GM23338 (cell line): Measurements from ENCODE around the gene CEBPG. TPM values are rescaled to one million over a fixed set of nuclear protein-coding genes. Genes with fewer than 3 reads are reported as not detected.

Experiments used
- ATAC-seq: fragments of 200-7000 bp; cut with Tn5 transposase; 3 replicates; pipeline ENCODE4 v1.9.1; 2020
- DNase-seq: peaks from one replicate; pipeline ENCODE4 v3.0.0-alpha.2; 2015; ENCODE audit warnings: low spot score
- H2AFZ ChIP-seq: fragments of 200-600 bp; sonication (generic); 2 replicates; pipeline ENCODE4 v1.8.0; 2016; ENCODE audit warnings: antibody characterized with exemption, mild to moderate bottlenecking, moderate library complexity
- H3F3A ChIP-seq: fragments of 200-600 bp; sonication (generic); replicated peaks from 2 replicates; pipeline ENCODE4 v1.8.0; 2017; ENCODE audit warnings: antibody characterized with exemption, mixed run types, low read depth
- H3K27ac ChIP-seq: fragments of 200-600 bp; sonication (generic); 2 replicates; pipeline ENCODE4 v1.6.1; 2016; ENCODE audit warnings: low read depth
- H3K27me3 ChIP-seq: fragments of 200-600 bp; sonication (generic); 2 replicates; pipeline ENCODE4 v1.8.0; 2016; ENCODE audit warnings: mild to moderate bottlenecking, mixed run types, moderate library complexity; ENCODE audit not compliant: insufficient read depth
- H3K36me3 ChIP-seq: fragments of 200-600 bp; sonication (generic); 2 replicates; pipeline ENCODE4 v1.8.0; 2016; ENCODE audit warnings: mild to moderate bottlenecking; ENCODE audit not compliant: insufficient read depth
- H3K4me1 ChIP-seq: fragments of 200-600 bp; sonication (generic); 2 replicates; pipeline ENCODE4 v1.8.0; 2016; ENCODE audit warnings: mild to moderate bottlenecking, moderate library complexity; ENCODE audit not compliant: insufficient read depth
- H3K4me2 ChIP-seq: fragments of 200-600 bp; sonication (generic); 2 replicates; pipeline ENCODE4 v1.7.1; 2017; ENCODE audit warnings: mixed run types
- H3K4me3 ChIP-seq: fragments of 200-600 bp; sonication (generic); 2 replicates; pipeline ENCODE4 v1.6.1; 2016; ENCODE audit warnings: mixed run types
- H3K79me2 ChIP-seq: fragments of 200-600 bp; sonication (generic); replicated peaks from 2 replicates; pipeline ENCODE4 v1.8.0; 2017; ENCODE audit warnings: mild to moderate bottlenecking; ENCODE audit not compliant: insufficient read depth
- H3K9me2 ChIP-seq: fragments of 200-600 bp; sonication (generic); 2 replicates; pipeline ENCODE4 v1.8.0; 2017; ENCODE audit not compliant: insufficient read depth
- H4K20me1 ChIP-seq: fragments of 200-600 bp; sonication (generic); replicated peaks from 2 replicates; pipeline ENCODE4 v1.8.0; 2017; ENCODE audit warnings: mild to moderate bottlenecking; ENCODE audit not compliant: insufficient read depth
- H3K27ac Mint-ChIP-seq: 2 replicates; pipeline ENCODE4 v1.8.0; 2020; ENCODE audit warnings: inconsistent platforms, mild to moderate bottlenecking, moderate library complexity, mixed read lengths
- H3K27me3 Mint-ChIP-seq: 3 replicates; pipeline ENCODE4 v1.8.0; 2022; ENCODE audit warnings: low read depth, mild to moderate bottlenecking, moderate library complexity, mixed read lengths, inconsistent platforms; ENCODE audit not compliant: insufficient read depth, poor library complexity
- H3K36me3 Mint-ChIP-seq: 3 replicates; pipeline ENCODE4 v1.8.0; 2021; ENCODE audit warnings: low read depth, mild to moderate bottlenecking, inconsistent platforms, moderate library complexity, mixed read lengths
- H3K4me1 Mint-ChIP-seq: 3 replicates; pipeline ENCODE4 v1.8.0; 2020; ENCODE audit warnings: mild to moderate bottlenecking, inconsistent platforms, mixed read lengths
- H3K4me3 Mint-ChIP-seq: 3 replicates; pipeline ENCODE4 v1.8.0; 2021; ENCODE audit warnings: moderate library complexity, mild to moderate bottlenecking, inconsistent platforms, mixed read lengths
- H3K9me3 Mint-ChIP-seq: 3 replicates; pipeline ENCODE4 v1.8.0; 2020; ENCODE audit warnings: moderate library complexity, mild to moderate bottlenecking, inconsistent platforms, mixed read lengths
- EZH2 ChIP-seq: fragments of 200-600 bp; sonication (generic); IDR thresholded peaks from one replicate; pipeline ENCODE4 v1.8.0; 2017; ENCODE audit warnings: antibody characterized with exemption, mild to moderate bottlenecking, low read depth; ENCODE audit not compliant: unreplicated experiment
- EZH2phosphoT487 ChIP-seq: fragments of 200-600 bp; sonication (generic); IDR thresholded peaks from one replicate; pipeline ENCODE4 v1.8.1; 2018; ENCODE audit warnings: antibody characterized with exemption; ENCODE audit not compliant: unreplicated experiment
- JUNB ChIP-seq: IDR thresholded peaks from one replicate; pipeline ENCODE4 v1.6.1; 2016; ENCODE audit warnings: antibody characterized with exemption; ENCODE audit not compliant: unreplicated experiment
- NANOG ChIP-seq: IDR thresholded peaks from 2 replicates; pipeline ENCODE4 v1.6.1; 2016; ENCODE audit warnings: antibody characterized with exemption, borderline replicate concordance
- POLR2AphosphoS5 ChIP-seq: IDR thresholded peaks from 2 replicates; pipeline ENCODE4 v1.6.1; 2016; ENCODE audit warnings: antibody characterized with exemption, low read depth
- STAT1 ChIP-seq: IDR thresholded peaks from one replicate; pipeline ENCODE4 v1.6.1; 2016; ENCODE audit warnings: antibody characterized with exemption; ENCODE audit not compliant: unreplicated experiment
- ZNF331 ChIP-seq: fragments of 250-450 bp; sonication (Bioruptor Pico); IDR thresholded peaks from 2 replicates; pipeline ENCODE4 v1.5.0; 2020; ENCODE audit warnings: low read depth, mild to moderate bottlenecking, moderate library complexity
- polyA plus RNA-seq: library from polyadenylated mRNA; unstranded; fragments of >200 nt; fragmentation: Nextera tagmentation; extraction: Ambion mirVana; gene quantifications from 2 replicates; pipeline ENCODE4 v1.2.1, GENCODE V29; 2016
- total RNA-seq: library from RNA; depleted of rRNA; stranded (reverse); fragments of >200 nt; shearing (Covaris generic); gene quantifications from 2 replicates; pipeline ENCODE4 v1.2.3, GENCODE V29; 2014
- TF ChIP-seq, protein P1 (sequence below): fragments of 250-450 bp; sonication (Bioruptor Pico); IDR thresholded peaks from 2 replicates; pipeline ENCODE4 v1.5.0; 2020; ENCODE audit warnings: mild to moderate bottlenecking, moderate library complexity
- TF ChIP-seq, protein P2 (sequence below): IDR thresholded peaks from one replicate; pipeline ENCODE4 v1.6.1; 2018; ENCODE audit warnings: antibody characterized with exemption; ENCODE audit not compliant: unreplicated experiment
- TF ChIP-seq, protein P3 (sequence below), 2 experiments: fragments of 200-600 bp in 1 of 2; sonication (generic) in 1 of 2; conservative IDR thresholded peaks; 2 replicates each; pipeline versions ENCODE4 v1.5.1 to v1.6.1; 2016 to 2017; ENCODE audit warnings: antibody characterized with exemption in 2 of 2, low read depth in 2 of 2, mild to moderate bottlenecking in 2 of 2, moderate library complexity in 1 of 2

The CEBPG gene
- total and polyA plus RNA-seq, 2 experiments from 2014 or later, result 25.9 to 50.2 TPM

DNA sequence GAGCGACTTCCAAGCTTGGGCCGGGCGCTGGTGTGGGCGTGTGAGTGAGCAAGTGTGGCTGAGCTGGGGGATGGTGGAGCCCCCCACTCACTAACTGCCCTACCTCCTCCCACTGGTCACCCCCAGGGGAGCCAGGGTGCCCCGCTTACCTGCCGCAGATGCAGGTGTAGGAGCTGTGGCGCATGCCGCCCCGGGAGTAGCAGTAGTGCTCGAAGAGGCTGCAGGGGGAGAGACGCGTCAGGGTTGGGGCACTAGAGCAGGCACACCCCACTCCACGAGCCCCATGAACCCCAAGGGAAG, 39.9 kb downstream of the CEBPG start:
- Mint-ChIP-seq H3K9me3 (no peaks in the 10 kb centered on the region), H3K27me3 (peaks cover 13% of the 10 kb centered on the region), H3K27ac (no peak overlapping the region), H3K4me3 (no peak overlapping the region), H3K4me1 (peaks cover 7% of the 10 kb centered on the region), H3K36me3 (no peaks in the 10 kb centered on the region)
- no peak for ATAC-seq
- Histone ChIP-seq H3K36me3 (no peaks in the 10 kb centered on the region), H3K79me2 (no peaks in the 10 kb centered on the region), H3F3A (no peaks in the 10 kb centered on the region), H2AFZ (no peak overlapping the region), H3K4me1 (no peaks in the 10 kb centered on the region; the same call in 1 of the 2 replicates), H3K27me3 (no peaks in the 10 kb centered on the region), H3K4me3 (no peak overlapping the region), H4K20me1 (no peaks in the 10 kb centered on the region; the same call in 1 of the 2 replicates), H3K4me2 (no peak overlapping the region), H3K9me2 (no peaks in the 10 kb centered on the region), H3K27ac (no peak overlapping the region)
- no peak for DNase-seq
- TF ChIP-seq, protein P1, sequence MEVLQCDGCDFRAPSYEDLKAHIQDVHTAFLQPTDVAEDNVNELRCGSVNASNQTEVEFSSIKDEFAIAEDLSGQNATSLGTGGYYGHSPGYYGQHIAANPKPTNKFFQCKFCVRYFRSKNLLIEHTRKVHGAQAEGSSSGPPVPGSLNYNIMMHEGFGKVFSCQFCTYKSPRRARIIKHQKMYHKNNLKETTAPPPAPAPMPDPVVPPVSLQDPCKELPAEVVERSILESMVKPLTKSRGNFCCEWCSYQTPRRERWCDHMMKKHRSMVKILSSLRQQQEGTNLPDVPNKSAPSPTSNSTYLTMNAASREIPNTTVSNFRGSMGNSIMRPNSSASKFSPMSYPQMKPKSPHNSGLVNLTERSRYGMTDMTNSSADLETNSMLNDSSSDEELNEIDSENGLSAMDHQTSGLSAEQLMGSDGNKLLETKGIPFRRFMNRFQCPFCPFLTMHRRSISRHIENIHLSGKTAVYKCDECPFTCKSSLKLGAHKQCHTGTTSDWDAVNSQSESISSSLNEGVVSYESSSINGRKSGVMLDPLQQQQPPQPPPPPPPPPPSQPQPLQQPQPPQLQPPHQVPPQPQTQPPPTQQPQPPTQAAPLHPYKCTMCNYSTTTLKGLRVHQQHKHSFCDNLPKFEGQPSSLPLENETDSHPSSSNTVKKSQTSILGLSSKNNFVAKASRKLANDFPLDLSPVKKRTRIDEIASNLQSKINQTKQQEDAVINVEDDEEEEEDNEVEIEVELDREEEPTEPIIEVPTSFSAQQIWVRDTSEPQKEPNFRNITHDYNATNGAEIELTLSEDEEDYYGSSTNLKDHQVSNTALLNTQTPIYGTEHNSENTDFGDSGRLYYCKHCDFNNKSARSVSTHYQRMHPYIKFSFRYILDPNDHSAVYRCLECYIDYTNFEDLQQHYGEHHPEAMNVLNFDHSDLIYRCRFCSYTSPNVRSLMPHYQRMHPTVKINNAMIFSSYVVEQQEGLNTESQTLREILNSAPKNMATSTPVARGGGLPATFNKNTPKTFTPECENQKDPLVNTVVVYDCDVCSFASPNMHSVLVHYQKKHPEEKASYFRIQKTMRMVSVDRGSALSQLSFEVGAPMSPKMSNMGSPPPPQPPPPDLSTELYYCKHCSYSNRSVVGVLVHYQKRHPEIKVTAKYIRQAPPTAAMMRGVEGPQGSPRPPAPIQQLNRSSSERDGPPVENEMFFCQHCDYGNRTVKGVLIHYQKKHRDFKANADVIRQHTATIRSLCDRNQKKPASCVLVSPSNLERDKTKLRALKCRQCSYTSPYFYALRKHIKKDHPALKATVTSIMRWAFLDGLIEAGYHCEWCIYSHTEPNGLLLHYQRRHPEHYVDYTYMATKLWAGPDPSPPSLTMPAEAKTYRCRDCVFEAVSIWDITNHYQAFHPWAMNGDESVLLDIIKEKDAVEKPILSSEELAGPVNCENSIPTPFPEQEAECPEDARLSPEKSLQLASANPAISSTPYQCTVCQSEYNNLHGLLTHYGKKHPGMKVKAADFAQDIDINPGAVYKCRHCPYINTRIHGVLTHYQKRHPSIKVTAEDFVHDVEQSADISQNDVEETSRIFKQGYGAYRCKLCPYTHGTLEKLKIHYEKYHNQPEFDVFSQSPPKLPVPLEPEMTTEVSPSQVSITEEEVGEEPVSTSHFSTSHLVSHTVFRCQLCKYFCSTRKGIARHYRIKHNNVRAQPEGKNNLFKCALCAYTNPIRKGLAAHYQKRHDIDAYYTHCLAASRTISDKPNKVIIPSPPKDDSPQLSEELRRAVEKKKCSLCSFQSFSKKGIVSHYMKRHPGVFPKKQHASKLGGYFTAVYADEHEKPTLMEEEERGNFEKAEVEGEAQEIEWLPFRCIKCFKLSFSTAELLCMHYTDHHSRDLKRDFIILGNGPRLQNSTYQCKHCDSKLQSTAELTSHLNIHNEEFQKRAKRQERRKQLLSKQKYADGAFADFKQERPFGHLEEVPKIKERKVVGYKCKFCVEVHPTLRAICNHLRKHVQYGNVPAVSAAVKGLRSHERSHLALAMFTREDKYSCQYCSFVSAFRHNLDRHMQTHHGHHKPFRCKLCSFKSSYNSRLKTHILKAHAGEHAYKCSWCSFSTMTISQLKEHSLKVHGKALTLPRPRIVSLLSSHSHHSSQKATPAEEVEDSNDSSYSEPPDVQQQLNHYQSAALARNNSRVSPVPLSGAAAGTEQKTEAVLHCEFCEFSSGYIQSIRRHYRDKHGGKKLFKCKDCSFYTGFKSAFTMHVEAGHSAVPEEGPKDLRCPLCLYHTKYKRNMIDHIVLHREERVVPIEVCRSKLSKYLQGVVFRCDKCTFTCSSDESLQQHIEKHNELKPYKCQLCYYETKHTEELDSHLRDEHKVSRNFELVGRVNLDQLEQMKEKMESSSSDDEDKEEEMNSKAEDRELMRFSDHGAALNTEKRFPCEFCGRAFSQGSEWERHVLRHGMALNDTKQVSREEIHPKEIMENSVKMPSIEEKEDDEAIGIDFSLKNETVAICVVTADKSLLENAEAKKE (CRISPR knock-in tag), result no peak
- TF ChIP-seq EZH2phosphoT487, result no peak
- TF ChIP-seq, protein P2, sequence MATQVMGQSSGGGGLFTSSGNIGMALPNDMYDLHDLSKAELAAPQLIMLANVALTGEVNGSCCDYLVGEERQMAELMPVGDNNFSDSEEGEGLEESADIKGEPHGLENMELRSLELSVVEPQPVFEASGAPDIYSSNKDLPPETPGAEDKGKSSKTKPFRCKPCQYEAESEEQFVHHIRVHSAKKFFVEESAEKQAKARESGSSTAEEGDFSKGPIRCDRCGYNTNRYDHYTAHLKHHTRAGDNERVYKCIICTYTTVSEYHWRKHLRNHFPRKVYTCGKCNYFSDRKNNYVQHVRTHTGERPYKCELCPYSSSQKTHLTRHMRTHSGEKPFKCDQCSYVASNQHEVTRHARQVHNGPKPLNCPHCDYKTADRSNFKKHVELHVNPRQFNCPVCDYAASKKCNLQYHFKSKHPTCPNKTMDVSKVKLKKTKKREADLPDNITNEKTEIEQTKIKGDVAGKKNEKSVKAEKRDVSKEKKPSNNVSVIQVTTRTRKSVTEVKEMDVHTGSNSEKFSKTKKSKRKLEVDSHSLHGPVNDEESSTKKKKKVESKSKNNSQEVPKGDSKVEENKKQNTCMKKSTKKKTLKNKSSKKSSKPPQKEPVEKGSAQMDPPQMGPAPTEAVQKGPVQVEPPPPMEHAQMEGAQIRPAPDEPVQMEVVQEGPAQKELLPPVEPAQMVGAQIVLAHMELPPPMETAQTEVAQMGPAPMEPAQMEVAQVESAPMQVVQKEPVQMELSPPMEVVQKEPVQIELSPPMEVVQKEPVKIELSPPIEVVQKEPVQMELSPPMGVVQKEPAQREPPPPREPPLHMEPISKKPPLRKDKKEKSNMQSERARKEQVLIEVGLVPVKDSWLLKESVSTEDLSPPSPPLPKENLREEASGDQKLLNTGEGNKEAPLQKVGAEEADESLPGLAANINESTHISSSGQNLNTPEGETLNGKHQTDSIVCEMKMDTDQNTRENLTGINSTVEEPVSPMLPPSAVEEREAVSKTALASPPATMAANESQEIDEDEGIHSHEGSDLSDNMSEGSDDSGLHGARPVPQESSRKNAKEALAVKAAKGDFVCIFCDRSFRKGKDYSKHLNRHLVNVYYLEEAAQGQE, result no peak
- TF ChIP-seq STAT1, result no peak
- no peak for TF ChIP-seq EZH2
- TF ChIP-seq ZNF331, result no peak
- no peak for TF ChIP-seq POLR2AphosphoS5
- no peak for TF ChIP-seq JUNB
- TF ChIP-seq, protein P3, sequence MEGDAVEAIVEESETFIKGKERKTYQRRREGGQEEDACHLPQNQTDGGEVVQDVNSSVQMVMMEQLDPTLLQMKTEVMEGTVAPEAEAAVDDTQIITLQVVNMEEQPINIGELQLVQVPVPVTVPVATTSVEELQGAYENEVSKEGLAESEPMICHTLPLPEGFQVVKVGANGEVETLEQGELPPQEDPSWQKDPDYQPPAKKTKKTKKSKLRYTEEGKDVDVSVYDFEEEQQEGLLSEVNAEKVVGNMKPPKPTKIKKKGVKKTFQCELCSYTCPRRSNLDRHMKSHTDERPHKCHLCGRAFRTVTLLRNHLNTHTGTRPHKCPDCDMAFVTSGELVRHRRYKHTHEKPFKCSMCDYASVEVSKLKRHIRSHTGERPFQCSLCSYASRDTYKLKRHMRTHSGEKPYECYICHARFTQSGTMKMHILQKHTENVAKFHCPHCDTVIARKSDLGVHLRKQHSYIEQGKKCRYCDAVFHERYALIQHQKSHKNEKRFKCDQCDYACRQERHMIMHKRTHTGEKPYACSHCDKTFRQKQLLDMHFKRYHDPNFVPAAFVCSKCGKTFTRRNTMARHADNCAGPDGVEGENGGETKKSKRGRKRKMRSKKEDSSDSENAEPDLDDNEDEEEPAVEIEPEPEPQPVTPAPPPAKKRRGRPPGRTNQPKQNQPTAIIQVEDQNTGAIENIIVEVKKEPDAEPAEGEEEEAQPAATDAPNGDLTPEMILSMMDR (conservative IDR thresholded peaks at IDR 0.05; ENCODE audit: low read depth in 2 of 2), result no peak
- TF ChIP-seq NANOG, result no peak
